Colonic mucosa (tissue), 4 donors: ENCODE results near the gene JAZF1. TPM values are rescaled to one million over a fixed set of nuclear protein-coding genes. Genes with fewer than 3 reads are reported as not detected.
"Not testable (repeated sequence)": the region's sequence is repeated elsewhere in the genome, so short reads cannot be mapped to it uniquely, and the experiment has no call there.

ENCODE experiments used
- DNase-seq: peaks from one replicate; pipeline ENCODE4 v3.0.0-alpha.2; 2020
- H3K27ac ChIP-seq: fragments of 200-600 bp; one replicate; pipeline ENCODE4 v1.8.0; 2021
- H3K27me3 ChIP-seq: fragments of 200-600 bp; one replicate; pipeline ENCODE4 v1.8.0; 2021
- H3K36me3 ChIP-seq: fragments of 200-600 bp; one replicate; pipeline ENCODE4 v1.8.0; 2021
- H3K4me1 ChIP-seq: fragments of 200-600 bp; one replicate; pipeline ENCODE4 v1.8.0; 2021; ENCODE audit warnings: mild to moderate bottlenecking
- H3K4me3 ChIP-seq: fragments of 200-600 bp; one replicate; pipeline ENCODE4 v1.8.0; 2021
- H3K9ac ChIP-seq, 2 donors: one replicate each; pipeline ENCODE4 v1.7.0; 2013; ENCODE audit warnings: control low read depth in 2 of 2, low read depth in 2 of 2, low read length in 2 of 2
- H3K9me3 ChIP-seq: fragments of 200-600 bp; one replicate; pipeline ENCODE4 v1.8.0; 2021
- CTCF ChIP-seq: fragments of 200-600 bp; IDR thresholded peaks from one replicate; pipeline ENCODE4 v1.8.0; 2022; ENCODE audit warnings: antibody characterized with exemption, mild to moderate bottlenecking
- intact Hi-C: fragments of 100-400 bp; cut with DNase I; formaldehyde crosslinking; loops from one replicate; pipeline ENCODE4 v1.14.1; 2022
- total RNA-seq, 2 donors: library from RNA; stranded (reverse); fragmentation: NEBNext Ultra II Directional in 1 of 2; extraction: Animal tissue kit (Norgen Biotek cat#: 25700) in 1 of 2; gene quantifications; one replicate each; pipeline ENCODE4 v1.2.1, GENCODE V29; 2021
- donor health status: healthy.
- donor health status: DM: no; HTN: no; CAD: no.
- donor health status: DM: no; HTN: no; CAD: no.

The JAZF1 gene
- total RNA-seq, 2 donors from 2014 or later = 1.8 to 10.1 TPM

GRCh38 chr7:27863880-27864279 is 316.7 kb downstream of the JAZF1 start:
- TF ChIP-seq CTCF = no peak
- H3K4me3 ChIP-seq = no peak overlapping the region
- H3K27ac ChIP-seq = no peak overlapping the region
- no peak overlapping the region for H3K9ac ChIP-seq
- H3K4me1 ChIP-seq = no peaks in the 10 kb centered on the region
- intact Hi-C loops = no loop called here
- no peaks in the 10 kb centered on the region for H3K9me3 ChIP-seq
- no peaks in the 10 kb centered on the region for H3K36me3 ChIP-seq
- no peak for DNase-seq
- no peaks in the 10 kb centered on the region for H3K27me3 ChIP-seq

- Histone ChIP-seq H3K4me1 (no peaks in the 10 kb centered on the region), H3K36me3 (no peaks in the 10 kb centered on the region)
- intact Hi-C loops = no loop called here
Measured at GRCh38 chr7:27861747-27862146, 318.8 kb downstream of the JAZF1 start.

GRCh38 chr7:27860800-27861199 is 319.8 kb downstream of the JAZF1 start:
- H3K9ac ChIP-seq = no peak overlapping the region
- no peak for DNase-seq
- no peaks in the 10 kb centered on the region for H3K27me3 ChIP-seq
- H3K4me1 ChIP-seq = no peaks in the 10 kb centered on the region
- no peak overlapping the region for H3K27ac ChIP-seq
- H3K36me3 ChIP-seq = no peaks in the 10 kb centered on the region
- intact Hi-C loops = no loop called here
- no peaks in the 10 kb centered on the region for H3K9me3 ChIP-seq
- H3K4me3 ChIP-seq = no peak overlapping the region
- TF ChIP-seq CTCF = no peak

More at GRCh38 chr7:27861747-27862146, 318.8 kb downstream of the JAZF1 start:
- Histone ChIP-seq H3K27ac (no peak overlapping the region), H3K4me3 (no peak overlapping the region), H3K27me3 (no peaks in the 10 kb centered on the region), H3K9ac (no peak overlapping the region), H3K9me3 (no peaks in the 10 kb centered on the region)
- TF ChIP-seq CTCF = no peak
- no peak for DNase-seq

GRCh38 chr7:27856703-27857485 is 323.7 kb downstream of the JAZF1 start:
- DNase-seq, H3K9me3 ChIP-seq: not testable (repeated sequence)

DNA sequence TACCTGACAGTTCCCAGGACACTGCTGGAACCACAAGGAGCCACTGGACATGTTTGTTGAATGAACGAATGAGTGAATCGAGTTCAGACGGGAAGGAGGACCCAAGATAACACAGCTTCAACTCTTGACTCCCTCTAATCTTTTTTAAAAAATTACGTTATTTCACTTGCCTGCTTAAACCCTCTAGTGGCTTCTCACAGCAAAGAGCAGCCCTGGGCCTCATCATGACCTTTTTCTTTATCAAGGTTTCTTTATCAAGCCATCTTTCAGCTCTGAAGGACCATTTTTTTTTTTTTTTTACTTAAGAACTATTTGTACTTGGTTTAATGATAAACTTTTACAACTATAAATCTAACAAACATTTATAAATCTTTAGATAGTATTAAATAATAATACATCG is 330.1 kb downstream of the JAZF1 start:
- Histone ChIP-seq H3K4me3 (no peak overlapping the region), H3K9me3 (no peaks in the 10 kb centered on the region), H3K4me1 (no peaks in the 10 kb centered on the region), H3K27ac (no peak overlapping the region), H3K27me3 (no peaks in the 10 kb centered on the region), H3K36me3 (no peaks in the 10 kb centered on the region), H3K9ac (no peak overlapping the region)
- no peak for TF ChIP-seq CTCF
- DNase-seq = no peak
- intact Hi-C loops = no loop called here

More at GRCh38 chr7:27856703-27857485, 323.7 kb downstream of the JAZF1 start:
- H3K9ac ChIP-seq, H3K27me3 ChIP-seq, H3K36me3 ChIP-seq, H3K4me3 ChIP-seq, H3K4me1 ChIP-seq, intact Hi-C loops, H3K27ac ChIP-seq: not testable (repeated sequence)

- Histone ChIP-seq H3K27me3 (no peaks in the 10 kb centered on the region), H3K9ac (no peak overlapping the region), H3K9me3 (no peaks in the 10 kb centered on the region), H3K4me3 (no peak overlapping the region), H3K36me3 (no peaks in the 10 kb centered on the region), H3K27ac (no peak overlapping the region), H3K4me1 (no peaks in the 10 kb centered on the region)
- TF ChIP-seq CTCF = no peak
- DNase-seq = no peak
- intact Hi-C loops = no loop called here
Measured at GRCh38 chr7:27846388-27846787, 334.2 kb downstream of the JAZF1 start.
